ENCODE results near the gene WDFY3.

DNA sequence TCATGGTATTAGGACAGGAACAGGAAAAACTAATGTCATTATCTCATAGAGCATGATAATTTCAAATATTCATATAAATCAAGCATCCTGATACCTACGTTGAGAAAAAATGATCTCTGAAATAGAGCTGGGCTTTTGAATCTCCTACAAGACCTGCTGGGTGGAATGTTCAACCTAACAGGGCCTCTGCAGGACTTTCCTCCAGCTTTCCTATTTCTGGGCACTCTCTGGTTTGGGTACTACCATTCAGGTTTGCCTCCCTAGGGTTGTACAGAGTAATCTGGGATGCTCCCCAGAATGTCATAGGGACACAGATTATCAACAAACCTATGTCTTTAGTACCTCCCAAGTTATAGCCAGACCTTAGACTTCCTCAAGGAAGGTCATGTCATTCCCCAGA, 274.7 kb downstream of the WDFY3 start:
- TF ChIP-seq, protein P1, sequence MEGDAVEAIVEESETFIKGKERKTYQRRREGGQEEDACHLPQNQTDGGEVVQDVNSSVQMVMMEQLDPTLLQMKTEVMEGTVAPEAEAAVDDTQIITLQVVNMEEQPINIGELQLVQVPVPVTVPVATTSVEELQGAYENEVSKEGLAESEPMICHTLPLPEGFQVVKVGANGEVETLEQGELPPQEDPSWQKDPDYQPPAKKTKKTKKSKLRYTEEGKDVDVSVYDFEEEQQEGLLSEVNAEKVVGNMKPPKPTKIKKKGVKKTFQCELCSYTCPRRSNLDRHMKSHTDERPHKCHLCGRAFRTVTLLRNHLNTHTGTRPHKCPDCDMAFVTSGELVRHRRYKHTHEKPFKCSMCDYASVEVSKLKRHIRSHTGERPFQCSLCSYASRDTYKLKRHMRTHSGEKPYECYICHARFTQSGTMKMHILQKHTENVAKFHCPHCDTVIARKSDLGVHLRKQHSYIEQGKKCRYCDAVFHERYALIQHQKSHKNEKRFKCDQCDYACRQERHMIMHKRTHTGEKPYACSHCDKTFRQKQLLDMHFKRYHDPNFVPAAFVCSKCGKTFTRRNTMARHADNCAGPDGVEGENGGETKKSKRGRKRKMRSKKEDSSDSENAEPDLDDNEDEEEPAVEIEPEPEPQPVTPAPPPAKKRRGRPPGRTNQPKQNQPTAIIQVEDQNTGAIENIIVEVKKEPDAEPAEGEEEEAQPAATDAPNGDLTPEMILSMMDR (IDR thresholded peaks at IDR 0.05) = no peak
- TF ChIP-seq POLR2A (IDR thresholded peaks at IDR 0.05) = no peak
